Measurements from ENCODE around the gene RYR2.
A peak's percentile ranks its signal among the peaks of the same experiment; 100 is the strongest.

The RYR2 gene

GRCh38 chr1:237799762-237800474 is 757.9 kb downstream of the RYR2 start:
- H4K20me1 ChIP-seq (ENCODE audit: insufficient read depth, low read length), result no peaks in the 10 kb centered on the region
- H2AFZ ChIP-seq (ENCODE audit: low read length), result peak overlapping the region; percentile 78; the same call in 1 of the 2 replicates
- no peak overlapping the region for H3K9ac ChIP-seq (ENCODE audit: low read length)
- TF ChIP-seq EZH2 (IDR thresholded peaks at IDR 0.05; ENCODE audit: borderline replicate concordance, low read length), result no peak
- TF ChIP-seq, protein P1, sequence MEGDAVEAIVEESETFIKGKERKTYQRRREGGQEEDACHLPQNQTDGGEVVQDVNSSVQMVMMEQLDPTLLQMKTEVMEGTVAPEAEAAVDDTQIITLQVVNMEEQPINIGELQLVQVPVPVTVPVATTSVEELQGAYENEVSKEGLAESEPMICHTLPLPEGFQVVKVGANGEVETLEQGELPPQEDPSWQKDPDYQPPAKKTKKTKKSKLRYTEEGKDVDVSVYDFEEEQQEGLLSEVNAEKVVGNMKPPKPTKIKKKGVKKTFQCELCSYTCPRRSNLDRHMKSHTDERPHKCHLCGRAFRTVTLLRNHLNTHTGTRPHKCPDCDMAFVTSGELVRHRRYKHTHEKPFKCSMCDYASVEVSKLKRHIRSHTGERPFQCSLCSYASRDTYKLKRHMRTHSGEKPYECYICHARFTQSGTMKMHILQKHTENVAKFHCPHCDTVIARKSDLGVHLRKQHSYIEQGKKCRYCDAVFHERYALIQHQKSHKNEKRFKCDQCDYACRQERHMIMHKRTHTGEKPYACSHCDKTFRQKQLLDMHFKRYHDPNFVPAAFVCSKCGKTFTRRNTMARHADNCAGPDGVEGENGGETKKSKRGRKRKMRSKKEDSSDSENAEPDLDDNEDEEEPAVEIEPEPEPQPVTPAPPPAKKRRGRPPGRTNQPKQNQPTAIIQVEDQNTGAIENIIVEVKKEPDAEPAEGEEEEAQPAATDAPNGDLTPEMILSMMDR (IDR thresholded peaks at IDR 0.05; ENCODE audit: low read length), result peak; percentile 49
- H3K79me2 ChIP-seq (ENCODE audit: insufficient read depth, low read length), result no peaks in the 10 kb centered on the region
- H3K4me1 ChIP-seq (ENCODE audit: insufficient read depth, low read length, severe bottlenecking), result no peaks in the 10 kb centered on the region
- H3K4me3 ChIP-seq (ENCODE audit: low read depth, low read length, poor library complexity, severe bottlenecking), result no peak overlapping the region
- no peaks in the 10 kb centered on the region for H3F3A ChIP-seq (ENCODE audit: insufficient read depth, low read length)
- no peak overlapping the region for H3K27ac ChIP-seq (ENCODE audit: low read depth, low read length, poor library complexity, severe bottlenecking)
- peak overlapping the region; percentile 36; the same call in 1 of the 2 replicates for H3K4me2 ChIP-seq (ENCODE audit: low read length)
- H3K9me2 ChIP-seq (ENCODE audit: low read depth, low read length), result no peaks in the 10 kb centered on the region
- H3K36me3 ChIP-seq (ENCODE audit: insufficient read depth, low read length), result no peaks in the 10 kb centered on the region
- no peaks in the 10 kb centered on the region for H3K9me3 ChIP-seq (ENCODE audit: low read length)
- no peaks in the 10 kb centered on the region for H3K27me3 ChIP-seq (ENCODE audit: insufficient read depth, low read length)

GRCh38 chr1:237804516-237804915 is 762.5 kb downstream of the RYR2 start:
- H3K79me2 ChIP-seq (ENCODE audit: insufficient read depth, low read length), result no peaks in the 10 kb centered on the region
- H3K27me3 ChIP-seq (ENCODE audit: insufficient read depth, low read length), result no peaks in the 10 kb centered on the region
- no peaks in the 10 kb centered on the region for H3F3A ChIP-seq (ENCODE audit: insufficient read depth, low read length)
- no peaks in the 10 kb centered on the region for H3K36me3 ChIP-seq (ENCODE audit: insufficient read depth, low read length)
- H4K20me1 ChIP-seq (ENCODE audit: insufficient read depth, low read length), result no peaks in the 10 kb centered on the region
- H3K4me1 ChIP-seq (ENCODE audit: insufficient read depth, low read length, severe bottlenecking), result no peaks in the 10 kb centered on the region
- TF ChIP-seq EZH2 (IDR thresholded peaks at IDR 0.05; ENCODE audit: borderline replicate concordance, low read length), result no peak
- TF ChIP-seq, protein P1 (IDR thresholded peaks at IDR 0.05; ENCODE audit: low read length), result no peak
- no peak overlapping the region for H3K9ac ChIP-seq (ENCODE audit: low read length)
- no peaks in the 10 kb centered on the region for H3K9me2 ChIP-seq (ENCODE audit: low read depth, low read length)
- H3K4me3 ChIP-seq (ENCODE audit: low read depth, low read length, poor library complexity, severe bottlenecking), result no peak overlapping the region
- H3K27ac ChIP-seq (ENCODE audit: low read depth, low read length, poor library complexity, severe bottlenecking), result no peak overlapping the region
- no peak overlapping the region for H2AFZ ChIP-seq (ENCODE audit: low read length)
- no peak overlapping the region for H3K4me2 ChIP-seq (ENCODE audit: low read length)
- no peaks in the 10 kb centered on the region for H3K9me3 ChIP-seq (ENCODE audit: low read length)

DNA sequence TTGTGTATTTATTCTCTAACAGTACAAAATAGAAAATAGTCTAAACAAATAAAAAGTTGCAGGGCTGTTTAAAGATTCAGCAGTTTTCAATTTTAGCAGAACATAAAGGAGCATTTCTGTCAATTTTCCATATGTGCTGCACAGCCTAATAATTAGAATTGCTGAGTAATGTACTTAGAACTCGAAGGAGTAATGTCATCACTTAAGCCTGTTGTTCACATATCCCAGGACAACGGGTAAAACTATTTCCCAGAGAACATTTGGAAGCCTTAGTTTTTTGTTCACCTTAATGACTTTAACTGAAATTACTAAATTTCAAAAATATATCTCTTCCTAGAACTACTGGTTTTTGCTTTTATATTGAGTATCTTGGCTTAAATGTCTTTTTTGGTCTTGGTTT is 767.1 kb downstream of the RYR2 start:
- no peak overlapping the region for H2AFZ ChIP-seq (ENCODE audit: low read length)
- H3K36me3 ChIP-seq (ENCODE audit: insufficient read depth, low read length), result no peaks in the 10 kb centered on the region
- no peaks in the 10 kb centered on the region for H3K9me3 ChIP-seq (ENCODE audit: low read length)
- H3K79me2 ChIP-seq (ENCODE audit: insufficient read depth, low read length), result no peaks in the 10 kb centered on the region
- no peaks in the 10 kb centered on the region for H3K27me3 ChIP-seq (ENCODE audit: insufficient read depth, low read length)
- H3K27ac ChIP-seq (ENCODE audit: low read depth, low read length, poor library complexity, severe bottlenecking), result no peak overlapping the region
- H4K20me1 ChIP-seq (ENCODE audit: insufficient read depth, low read length), result no peaks in the 10 kb centered on the region
- H3K9ac ChIP-seq (ENCODE audit: low read length), result no peak overlapping the region
- H3K4me3 ChIP-seq (ENCODE audit: low read depth, low read length, poor library complexity, severe bottlenecking), result no peak overlapping the region
- no peaks in the 10 kb centered on the region for H3K4me1 ChIP-seq (ENCODE audit: insufficient read depth, low read length, severe bottlenecking)
- H3F3A ChIP-seq (ENCODE audit: insufficient read depth, low read length), result no peaks in the 10 kb centered on the region
- H3K4me2 ChIP-seq (ENCODE audit: low read length), result no peak overlapping the region
- TF ChIP-seq, protein P1 (IDR thresholded peaks at IDR 0.05; ENCODE audit: low read length), result no peak
- TF ChIP-seq EZH2 (IDR thresholded peaks at IDR 0.05; ENCODE audit: borderline replicate concordance, low read length), result no peak
- H3K9me2 ChIP-seq (ENCODE audit: low read depth, low read length), result no peaks in the 10 kb centered on the region
